ENCODE measurements around the gene PAQR6.

DNA sequence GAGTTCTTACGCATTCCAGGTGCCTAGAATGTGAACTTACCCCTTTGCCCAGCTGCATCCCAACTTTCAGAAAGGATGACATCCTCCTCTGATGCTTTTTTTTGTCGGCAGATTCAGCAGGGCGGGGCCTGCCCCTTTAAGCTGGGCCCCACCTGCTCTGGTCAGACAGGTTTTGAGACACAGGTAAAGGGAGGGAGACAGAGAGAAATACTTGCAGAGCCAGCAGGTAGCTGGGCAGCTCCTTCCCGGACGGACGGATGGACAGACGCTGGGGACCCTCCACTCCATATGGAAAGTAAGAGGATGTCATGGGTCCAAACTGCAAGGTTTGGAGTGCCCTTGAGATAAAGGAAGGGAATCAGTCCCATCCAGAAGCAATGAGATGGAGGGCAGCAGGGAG, 36.3 kb upstream of the PAQR6 start, which contains the start of gene TMEM79:
- no peak for TF ChIP-seq RFX5 (IDR thresholded peaks at IDR 0.05; ENCODE audit: low read depth, low read length)
- TF ChIP-seq, protein P1, sequence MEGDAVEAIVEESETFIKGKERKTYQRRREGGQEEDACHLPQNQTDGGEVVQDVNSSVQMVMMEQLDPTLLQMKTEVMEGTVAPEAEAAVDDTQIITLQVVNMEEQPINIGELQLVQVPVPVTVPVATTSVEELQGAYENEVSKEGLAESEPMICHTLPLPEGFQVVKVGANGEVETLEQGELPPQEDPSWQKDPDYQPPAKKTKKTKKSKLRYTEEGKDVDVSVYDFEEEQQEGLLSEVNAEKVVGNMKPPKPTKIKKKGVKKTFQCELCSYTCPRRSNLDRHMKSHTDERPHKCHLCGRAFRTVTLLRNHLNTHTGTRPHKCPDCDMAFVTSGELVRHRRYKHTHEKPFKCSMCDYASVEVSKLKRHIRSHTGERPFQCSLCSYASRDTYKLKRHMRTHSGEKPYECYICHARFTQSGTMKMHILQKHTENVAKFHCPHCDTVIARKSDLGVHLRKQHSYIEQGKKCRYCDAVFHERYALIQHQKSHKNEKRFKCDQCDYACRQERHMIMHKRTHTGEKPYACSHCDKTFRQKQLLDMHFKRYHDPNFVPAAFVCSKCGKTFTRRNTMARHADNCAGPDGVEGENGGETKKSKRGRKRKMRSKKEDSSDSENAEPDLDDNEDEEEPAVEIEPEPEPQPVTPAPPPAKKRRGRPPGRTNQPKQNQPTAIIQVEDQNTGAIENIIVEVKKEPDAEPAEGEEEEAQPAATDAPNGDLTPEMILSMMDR (conservative IDR thresholded peaks at IDR 0.05; ENCODE audit: low read depth, low read length) = no peak
- TF ChIP-seq POLR2A (IDR thresholded peaks at IDR 0.05; ENCODE audit: low read depth, low read length) = no peak
- TF ChIP-seq RAD21 (IDR thresholded peaks at IDR 0.05; ENCODE audit: low read length) = no peak
- TF ChIP-seq FOS (IDR thresholded peaks at IDR 0.05; ENCODE audit: low read depth, low read length) = no peak
- TF ChIP-seq MAFK (IDR thresholded peaks at IDR 0.05; ENCODE audit: low read depth, low read length) = no peak
- TF ChIP-seq MAZ (IDR thresholded peaks at IDR 0.05; ENCODE audit: borderline replicate concordance, low read depth, low read length) = no peak
- no peak for TF ChIP-seq RCOR1 (IDR thresholded peaks at IDR 0.05; ENCODE audit: insufficient replicate concordance, low read length)
- TF ChIP-seq SMC3 (IDR thresholded peaks at IDR 0.05; ENCODE audit: low read depth, low read length) = no peak
- TF ChIP-seq CEBPB (IDR thresholded peaks at IDR 0.05; ENCODE audit: low read depth, low read length) = no peak
- TF ChIP-seq USF2 (IDR thresholded peaks at IDR 0.05; ENCODE audit: low read depth, low read length) = no peak
- TF ChIP-seq NFE2L2 (IDR thresholded peaks at IDR 0.05; ENCODE audit: low read depth, low read length) = no peak
- TF ChIP-seq ELK1 (IDR thresholded peaks at IDR 0.05; ENCODE audit: borderline replicate concordance, low read depth, low read length) = no peak
- no peak for TF ChIP-seq MXI1 (IDR thresholded peaks at IDR 0.05; ENCODE audit: borderline replicate concordance, low read depth, low read length)
